Activated CD8-positive, alpha-beta memory T cell treated with anti-CD3 and anti-CD28 coated beads, Interleukin-2, amount 50 U/mL, for 1 hour (primary cell): ENCODE measurements around the gene ADAM11.

Experiments used
- DNase-seq: peaks from one replicate; pipeline ENCODE4 v3.0.0-alpha.2; 2020; ENCODE audit errors: extremely low read depth

Gene ADAM11

GRCh38 chr17:44831371-44831770 lies 72.6 kb downstream of the ADAM11 start:
- no peak for DNase-seq
